CD4-positive, alpha-beta T cell treated with Interleukin-15 for 4 hours (primary cell): Measurements from ENCODE around the gene C5orf58.

Experiments
- DNase-seq: peaks from one replicate; pipeline ENCODE4 v3.0.0-alpha.2; 2020; ENCODE audit warnings: low spot score

Gene C5orf58, protein sequence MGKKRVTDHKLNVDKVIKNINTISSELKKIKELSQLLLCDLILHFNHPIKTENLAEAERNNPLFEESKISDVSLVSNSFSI

GRCh38 chr5:170232786-170233185, at the start of gene C5orf58:
Gene C5orf58 (plus strand): TSS chr5:170232985. CDS start chr5:170234977, 1,992 bp downstream.
- no peak for DNase-seq

DNA sequence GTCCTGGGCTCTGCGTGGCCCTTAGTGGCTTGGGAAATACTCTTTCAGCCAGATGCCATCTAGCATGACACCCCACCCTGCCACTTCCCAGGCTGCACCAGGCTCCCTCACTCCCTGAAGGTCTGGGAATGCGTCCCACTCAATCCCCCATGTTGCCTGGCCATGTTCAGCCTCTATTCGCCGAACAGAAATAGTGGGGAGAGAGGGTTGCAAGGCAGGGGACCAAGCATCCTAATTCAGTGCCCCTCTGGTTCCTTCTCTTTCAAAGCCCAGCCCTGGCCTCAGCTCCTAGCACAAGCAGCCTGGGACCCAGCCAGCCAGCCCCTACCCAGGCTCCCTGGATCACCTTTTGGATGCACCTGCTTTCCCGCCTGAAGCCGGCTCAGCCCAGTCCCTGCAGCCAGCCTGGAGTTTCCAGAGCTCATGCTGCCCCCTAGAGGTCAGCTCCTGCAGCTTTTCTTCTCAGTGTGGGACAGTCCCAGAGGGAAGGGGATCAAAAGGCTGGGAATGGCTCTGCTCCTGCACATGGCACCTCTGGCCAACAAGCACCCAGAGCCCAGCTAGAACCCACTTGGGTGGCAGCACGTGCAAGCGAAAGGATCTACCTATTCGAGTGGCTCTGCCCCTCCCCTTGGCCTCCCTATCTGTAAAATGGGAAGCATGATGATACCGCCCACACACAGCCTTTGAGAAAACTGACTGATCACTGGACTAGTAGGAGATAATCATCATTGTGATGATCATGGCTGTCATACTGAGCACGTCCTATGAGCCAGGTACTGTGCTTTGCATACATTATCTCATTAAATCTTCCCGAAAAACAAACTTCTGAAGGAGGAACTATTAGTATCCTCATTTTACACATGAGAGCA, 48.7 kb upstream of the C5orf58 start:
- peak; percentile 25 for DNase-seq

- DNase-seq = no peak
These were observed 48.0 kb upstream of the C5orf58 start for GRCh38 chr5:170184737-170185136.

GRCh38 chr5:170186156-170186555, 46.6 kb upstream of the C5orf58 start:
- DNase-seq = no peak

DNA sequence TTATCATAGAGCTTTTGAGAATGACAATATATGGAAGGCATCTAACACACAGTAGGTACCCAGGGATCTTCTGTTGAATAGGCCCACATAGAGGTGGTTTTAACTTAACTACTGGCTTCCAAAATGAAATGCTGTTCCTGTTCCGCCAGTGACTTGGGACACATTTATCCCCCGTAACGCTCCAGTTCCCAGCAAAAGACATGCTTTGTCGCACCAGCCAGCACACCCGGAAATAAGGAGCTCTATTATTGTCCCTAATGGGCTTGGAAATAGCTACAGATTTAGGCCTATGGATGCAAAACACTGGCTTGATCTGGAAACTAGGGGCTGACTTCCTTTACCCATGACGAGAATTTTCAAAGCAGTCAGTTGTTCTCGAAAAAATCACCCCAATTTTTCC, 45.9 kb upstream of the C5orf58 start:
- DNase-seq = no peak

DNA sequence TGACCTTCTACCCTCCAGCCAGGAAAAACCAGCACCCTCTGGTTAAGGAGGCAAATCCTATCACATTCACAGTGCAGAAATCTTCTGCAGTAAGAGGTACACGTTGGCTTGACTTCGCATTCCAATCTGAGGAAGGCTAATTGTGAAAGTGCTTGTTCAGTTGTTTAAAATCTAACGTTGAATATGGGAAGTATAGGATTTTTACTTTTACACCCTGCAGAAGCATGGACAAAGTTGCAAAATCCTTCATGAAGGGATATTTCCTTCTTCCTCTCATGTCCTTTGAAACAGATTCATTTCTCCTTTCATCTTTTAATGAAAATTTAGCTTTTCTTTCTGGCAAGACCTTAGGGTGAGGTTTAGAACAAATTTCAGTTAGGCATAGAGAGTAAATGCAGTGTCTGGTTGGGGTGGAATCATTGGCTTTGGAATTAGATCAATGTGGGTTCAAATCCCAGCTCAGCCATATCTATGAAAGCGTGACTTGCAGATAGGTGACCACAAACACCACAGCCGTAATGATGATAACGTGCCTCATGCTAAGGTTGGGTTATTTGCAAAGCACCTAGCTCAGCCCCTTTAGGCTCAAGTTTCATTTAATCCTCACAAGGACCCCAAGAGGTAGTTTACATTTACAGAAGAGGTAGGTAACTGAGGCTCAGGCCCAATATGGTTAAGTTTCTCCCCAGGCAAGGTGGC, 42.2 kb upstream of the C5orf58 start:
- no peak for DNase-seq

GRCh38 chr5:170192829-170193228, 40.0 kb upstream of the C5orf58 start:
- no peak for DNase-seq

DNA sequence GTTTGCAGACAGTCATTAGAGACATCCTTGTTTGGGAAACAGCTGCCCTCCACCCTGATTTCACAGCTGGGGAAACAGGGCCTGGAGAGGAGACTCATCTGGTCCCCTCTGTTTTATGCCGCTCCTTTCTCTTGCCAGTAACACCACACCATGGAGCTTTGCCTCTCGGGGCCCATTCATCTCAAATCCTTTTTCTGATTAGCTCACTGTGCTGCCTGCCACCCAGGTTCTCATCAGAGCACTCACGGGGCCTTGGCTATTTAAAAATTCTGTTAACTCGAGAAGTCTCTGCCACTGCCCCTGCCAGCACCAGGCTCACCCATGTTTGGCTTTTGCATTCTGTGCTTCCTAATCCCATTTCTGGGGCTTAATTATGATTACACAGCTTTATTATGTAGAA, 36.8 kb upstream of the C5orf58 start:
- DNase-seq = no peak

- no peak for DNase-seq
These were observed 31.9 kb upstream of the C5orf58 start for GRCh38 chr5:170200876-170201275.

DNA sequence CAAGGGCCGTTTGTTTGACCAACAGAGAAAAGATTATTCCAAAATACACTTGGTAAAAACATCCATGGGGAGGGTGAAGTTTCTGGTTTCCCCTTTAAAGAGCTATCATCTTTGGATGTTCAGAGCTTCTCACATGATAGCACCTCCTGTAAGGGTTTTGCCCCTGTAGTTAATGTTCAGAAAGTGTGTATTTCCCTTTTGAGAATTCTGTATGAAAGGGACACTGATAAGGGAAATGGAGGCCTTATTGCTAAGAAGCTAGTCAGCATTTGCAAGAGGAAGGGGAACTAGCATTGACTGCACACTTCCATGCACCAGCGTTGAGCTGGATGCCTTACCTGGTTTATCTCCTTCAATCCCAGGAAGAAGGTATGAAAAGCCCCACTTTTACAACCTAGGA, 31.5 kb upstream of the C5orf58 start:
- no peak for DNase-seq

DNA sequence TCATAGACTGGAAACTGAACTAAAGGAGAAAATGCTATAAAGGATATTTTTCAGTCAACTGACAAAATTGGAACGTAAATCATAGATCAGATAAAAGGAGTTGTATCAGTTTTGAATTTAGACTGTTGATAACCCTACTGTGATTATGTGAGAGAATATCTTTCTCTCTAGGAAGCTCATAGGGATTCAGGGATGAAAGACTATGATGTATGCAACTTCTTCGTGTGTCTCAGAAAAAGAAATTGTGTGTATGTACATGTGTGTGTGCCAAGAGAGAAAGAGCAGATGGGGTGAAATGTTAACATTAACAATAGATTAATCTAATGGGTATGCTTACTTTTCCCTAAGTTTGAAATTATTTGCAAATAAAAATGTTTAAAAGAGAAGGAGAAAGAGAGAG, 30.7 kb upstream of the C5orf58 start:
- no peak for DNase-seq

GRCh38 chr5:170204202-170204601, 28.6 kb upstream of the C5orf58 start:
- no peak for DNase-seq

GRCh38 chr5:170206216-170206615, 26.6 kb upstream of the C5orf58 start:
- no peak for DNase-seq

- no peak for DNase-seq
These were observed 25.8 kb upstream of the C5orf58 start for GRCh38 chr5:170206958-170207357.

DNA sequence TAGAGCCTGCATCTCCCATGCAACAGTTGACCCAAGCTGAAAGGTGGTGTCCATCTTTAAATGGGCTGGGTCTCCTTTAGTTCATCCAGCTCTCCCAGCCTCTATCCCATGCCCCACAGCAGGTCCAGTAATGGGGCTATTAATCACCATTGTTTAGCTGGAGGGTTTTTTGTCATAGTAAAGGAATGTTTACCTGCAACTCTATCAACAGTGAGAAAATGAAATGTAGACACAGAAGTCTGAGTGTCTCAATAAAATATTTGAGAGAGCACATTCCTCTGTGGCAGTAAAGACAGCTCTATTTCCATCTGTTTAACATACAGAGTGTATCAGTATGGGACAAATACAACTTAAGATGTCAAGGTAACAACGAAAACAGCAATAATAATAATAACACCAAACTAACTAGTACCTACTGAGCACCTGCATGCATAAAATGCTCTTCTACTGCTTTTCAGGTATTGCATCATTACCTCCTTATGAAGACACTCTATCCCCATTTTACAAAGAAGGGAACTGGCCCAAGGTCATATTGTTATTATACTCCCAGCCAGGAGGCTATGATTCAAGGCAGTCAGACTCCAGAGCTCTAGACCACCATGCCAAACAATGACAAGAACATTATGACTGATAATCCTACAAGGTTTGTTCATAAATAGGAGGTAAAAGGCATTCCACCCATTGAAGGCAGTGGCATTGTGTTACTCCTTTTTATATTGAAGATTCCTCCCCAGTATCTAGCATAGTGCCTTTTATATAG, 21.0 kb upstream of the C5orf58 start:
- DNase-seq = no peak

GRCh38 chr5:170216257-170216864, 16.4 kb upstream of the C5orf58 start:
- DNase-seq = no peak

- DNase-seq = no peak
These were observed 15.0 kb upstream of the C5orf58 start for GRCh38 chr5:170217831-170218230.

DNA sequence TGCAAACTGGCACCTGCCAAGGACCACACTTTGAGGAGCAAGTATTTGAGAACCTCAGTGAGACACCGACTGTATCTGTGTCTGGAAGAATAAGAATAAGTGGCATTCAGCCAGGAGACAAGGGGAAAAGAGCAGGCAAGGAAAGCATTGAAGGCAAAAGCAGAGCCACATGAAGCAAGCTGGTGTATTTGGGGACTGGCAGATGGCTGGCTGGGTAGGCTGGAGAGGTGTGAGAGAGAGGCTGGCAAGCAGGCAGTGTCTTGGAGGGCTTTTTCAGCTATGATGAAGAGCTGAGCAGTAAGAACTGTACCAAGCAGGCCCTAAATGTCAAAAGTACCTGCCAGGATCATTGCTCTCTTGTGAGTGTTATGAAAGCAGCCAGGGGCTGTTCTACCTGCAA, 14.1 kb upstream of the C5orf58 start:
- no peak for DNase-seq

DNA sequence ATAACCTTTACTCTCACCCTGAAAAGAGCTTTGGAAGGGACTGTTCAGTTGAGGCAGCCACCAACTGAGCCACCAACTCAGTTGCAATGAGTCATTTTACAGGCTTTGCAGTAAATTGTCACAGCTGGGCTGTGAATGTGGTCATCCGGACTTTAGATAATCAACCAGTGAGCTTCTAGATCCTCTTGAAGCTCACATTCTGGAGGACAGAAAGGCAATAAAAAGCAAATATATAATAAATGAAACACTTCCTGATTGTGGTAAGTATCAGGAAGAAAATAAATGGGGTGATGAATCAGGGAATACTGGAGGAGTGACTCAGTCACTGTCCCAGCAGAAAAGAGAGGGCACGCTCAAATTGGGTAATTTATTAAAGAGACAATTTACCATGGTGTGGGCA, 13.2 kb upstream of the C5orf58 start:
- DNase-seq = no peak

DNA sequence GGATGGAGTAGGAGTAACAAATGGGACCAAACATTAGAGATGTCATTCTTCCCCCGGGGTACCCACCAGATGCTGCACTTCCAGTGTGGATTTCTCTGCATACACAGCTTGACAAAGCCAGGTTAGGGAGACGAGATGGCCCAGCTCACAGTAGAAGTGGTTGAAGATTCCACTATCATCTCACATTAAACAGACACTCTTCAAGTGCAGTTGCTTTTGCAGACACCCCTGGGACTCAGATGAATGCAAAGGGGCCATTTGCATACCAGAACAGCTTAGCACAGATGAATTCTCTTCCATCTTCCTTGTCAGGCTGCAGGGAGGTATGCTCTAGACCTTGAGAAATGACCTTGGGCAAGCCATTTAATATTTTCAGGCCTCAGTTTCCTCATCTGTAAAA, 12.6 kb upstream of the C5orf58 start:
- no peak for DNase-seq

- no peak for DNase-seq
These were observed 11.5 kb upstream of the C5orf58 start for GRCh38 chr5:170221327-170221741.

DNA sequence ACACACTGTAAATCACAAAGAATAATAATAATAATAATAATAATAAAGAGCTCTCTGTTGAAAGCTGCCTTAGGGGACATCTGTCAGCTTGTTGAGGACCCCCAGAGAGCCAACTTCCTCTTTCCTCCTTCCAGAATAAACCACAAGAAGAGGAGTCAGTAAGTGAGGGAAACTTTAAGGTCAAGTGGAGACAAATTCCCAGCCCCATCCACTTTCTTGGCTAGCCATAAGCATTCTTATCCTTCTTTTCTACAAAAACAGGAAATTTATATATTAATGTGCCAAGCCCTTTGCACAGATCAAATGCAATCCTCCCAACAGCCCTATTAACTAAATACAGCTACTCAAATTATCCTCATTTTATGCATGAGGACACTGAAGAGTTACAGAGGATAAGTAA, 9.4 kb upstream of the C5orf58 start:
- DNase-seq = no peak
